ENCODE data around the gene CXCL10.
"Not testable (repeated sequence)": the region's sequence is repeated elsewhere in the genome, so short reads cannot be mapped to it uniquely, and the experiment has no call there.

Gene CXCL10

DNA sequence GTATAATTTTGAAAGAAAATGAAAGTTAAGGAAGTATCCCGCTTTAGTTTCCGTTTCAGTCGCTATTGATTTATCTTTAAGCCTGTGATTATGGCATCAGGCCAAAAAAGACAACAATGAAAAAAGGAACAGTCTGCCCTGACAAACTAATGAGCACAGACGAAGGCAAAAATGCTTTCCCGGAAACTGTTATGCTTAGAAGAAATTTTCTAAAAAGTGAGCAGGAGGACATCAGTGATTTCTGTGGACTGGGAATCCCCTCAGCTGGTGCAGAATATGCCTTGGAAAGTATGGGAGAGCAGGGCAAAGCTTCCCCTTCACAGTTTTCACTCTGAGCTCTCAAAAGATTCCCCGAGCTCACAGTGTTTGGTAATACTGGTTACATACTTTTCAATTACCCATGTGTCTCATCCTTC lies 5.1 kb upstream of the CXCL10 start:
- no peak for DNase-seq (ENCODE audit: low read depth)

DNA sequence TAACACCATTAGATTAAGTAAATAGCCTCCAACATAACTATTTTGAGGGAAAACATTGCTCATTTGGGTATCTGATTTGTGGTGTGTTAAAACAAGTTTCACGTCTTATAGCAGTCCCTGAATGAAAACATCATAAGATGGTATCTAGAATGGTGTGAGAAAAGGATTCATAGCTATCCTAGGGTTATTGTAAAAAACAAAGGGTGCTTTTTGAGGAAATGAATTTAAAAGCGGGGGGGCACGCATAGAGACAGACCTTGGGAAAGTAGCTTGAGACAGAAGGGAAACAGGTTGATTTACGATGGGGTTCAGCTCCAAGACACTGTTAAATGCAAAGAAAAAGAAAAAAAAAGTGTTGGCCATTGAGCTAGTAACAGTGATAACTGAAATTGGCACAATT lies 768 bp upstream of the CXCL10 start:
- DNase-seq (ENCODE audit: low read depth): no peak

DNA sequence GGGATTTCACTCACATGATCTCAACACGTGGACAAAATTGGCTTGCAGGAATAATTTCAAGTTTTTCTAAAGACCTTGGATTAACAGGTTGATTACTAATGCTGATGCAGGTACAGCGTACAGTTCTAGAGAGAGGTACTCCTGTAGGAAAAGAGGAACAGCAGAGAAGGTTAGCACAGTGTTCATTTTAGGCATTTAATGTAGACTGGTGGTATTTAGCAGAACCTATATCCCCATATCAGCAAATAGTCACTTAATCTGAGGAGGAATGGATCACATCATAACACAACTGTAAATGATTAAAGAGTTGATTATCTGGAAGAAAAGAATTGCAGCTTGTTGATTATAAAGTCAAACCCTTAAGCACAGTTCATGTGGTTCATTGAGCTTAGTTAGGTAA lies 620 bp downstream of the CXCL10 start:
- DNase-seq (ENCODE audit: low read depth): no peak

DNA sequence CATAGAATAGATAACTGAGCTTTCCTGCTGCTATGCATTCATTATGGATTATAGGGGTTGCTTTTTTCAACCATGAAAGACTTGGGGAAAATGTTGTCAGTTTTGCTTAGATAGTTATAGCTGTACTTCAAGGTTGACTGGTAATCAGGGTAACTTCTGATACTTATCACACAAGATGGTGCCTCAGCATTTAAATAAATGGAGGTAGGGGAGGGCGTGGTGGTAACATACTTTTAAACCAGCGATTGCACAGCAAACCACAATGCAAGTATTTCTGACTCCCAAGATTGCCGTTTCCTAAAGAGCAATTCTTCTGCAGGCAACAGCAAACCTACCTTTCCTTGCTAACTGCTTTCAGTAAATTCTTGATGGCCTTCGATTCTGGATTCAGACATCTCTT lies 1.3 kb downstream of the CXCL10 start:
- DNase-seq (ENCODE audit: low read depth): no peak

DNA sequence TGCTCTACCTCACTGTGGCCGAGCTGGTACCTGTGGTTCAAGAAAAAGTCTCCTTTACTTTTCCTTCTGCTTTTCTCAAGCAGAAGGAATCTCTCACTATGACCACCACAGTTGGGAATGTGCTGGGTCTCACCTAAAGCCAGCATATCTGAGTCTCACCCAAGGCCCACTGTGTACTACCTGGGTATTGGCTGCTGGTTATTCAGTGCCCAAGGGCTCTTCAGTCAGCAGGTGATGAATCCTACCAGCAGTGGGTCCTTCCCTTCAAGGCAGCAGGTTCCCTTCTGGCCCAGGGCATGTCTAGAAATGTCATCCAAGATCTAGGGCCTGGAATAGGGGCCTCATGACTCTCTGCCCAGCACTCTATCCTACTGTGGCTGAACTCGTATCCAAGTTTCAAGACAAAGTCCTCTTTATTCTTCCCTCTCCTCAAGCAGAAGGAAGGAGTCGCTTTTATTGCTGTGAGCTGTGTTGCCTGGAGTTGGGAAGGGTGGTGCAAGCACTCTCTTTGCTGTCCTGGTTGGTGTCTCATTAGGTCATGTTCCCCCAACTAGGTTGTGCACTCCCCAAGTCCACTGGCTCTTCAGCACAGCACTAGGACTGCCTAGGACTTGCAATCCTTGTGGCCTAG lies 6.1 kb downstream of the CXCL10 start:
- no peak for DNase-seq (ENCODE audit: low read depth)

DNA sequence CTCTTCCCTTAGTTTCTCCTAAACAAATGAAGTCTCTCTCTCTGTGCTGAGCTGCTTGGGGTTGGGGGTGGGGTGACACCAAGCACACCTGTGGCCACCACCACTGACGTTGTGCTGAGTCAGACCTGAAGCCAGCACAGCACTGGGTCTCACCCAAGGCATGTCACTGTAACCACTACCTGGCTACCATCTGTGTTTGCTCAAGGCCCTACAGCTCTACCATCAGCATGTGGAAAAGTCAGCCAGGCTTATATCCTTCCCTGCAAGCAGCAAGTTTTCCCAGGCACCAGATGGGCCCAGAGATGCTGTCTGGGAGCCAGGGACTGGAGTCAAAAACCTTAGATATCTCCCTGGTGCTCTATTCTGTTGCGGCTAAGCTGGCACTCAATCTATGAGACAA lies 6.9 kb downstream of the CXCL10 start:
- DNase-seq (ENCODE audit: low read depth): no peak

DNA sequence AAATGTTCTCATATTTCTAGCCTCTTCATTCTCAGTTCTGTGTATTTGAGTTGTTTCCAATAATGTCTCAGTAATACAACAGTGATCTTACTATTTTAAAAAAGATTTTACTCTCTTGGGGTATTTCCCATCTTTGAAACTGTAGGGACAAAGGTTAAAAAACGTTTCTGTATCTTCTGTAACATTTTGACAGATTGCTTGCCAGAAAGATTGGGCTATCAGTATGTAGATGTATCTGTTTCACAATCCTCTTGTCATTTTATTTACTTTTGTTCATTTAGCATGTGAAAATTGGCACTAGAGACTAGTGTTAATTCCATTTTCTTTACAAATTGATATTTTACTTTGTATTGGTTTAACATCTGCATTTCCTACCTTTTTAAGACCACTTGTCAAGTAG lies 9.8 kb downstream of the CXCL10 start:
- DNase-seq (ENCODE audit: low read depth): no peak

DNA sequence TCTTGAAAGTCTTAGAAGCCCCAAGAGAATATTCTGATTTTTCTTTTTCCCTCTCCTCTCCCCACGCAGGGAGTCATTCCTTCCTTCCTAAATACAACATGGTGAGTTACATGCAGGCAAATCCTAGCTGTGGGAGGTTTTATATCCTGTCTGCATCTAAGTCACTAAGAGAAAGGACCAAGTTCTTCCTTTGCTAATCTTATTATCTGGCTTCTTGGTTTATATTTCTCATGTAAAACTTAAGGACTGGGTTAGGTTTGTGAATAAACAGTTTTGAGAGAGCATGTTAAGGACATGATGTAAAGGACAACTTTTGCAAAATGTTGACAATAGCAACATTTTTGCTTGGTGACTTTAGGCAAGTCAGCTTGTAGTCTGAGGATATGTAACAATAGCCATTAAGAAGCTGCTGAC lies 10.9 kb downstream of the CXCL10 start:
- DNase-seq (ENCODE audit: low read depth): no peak

DNA sequence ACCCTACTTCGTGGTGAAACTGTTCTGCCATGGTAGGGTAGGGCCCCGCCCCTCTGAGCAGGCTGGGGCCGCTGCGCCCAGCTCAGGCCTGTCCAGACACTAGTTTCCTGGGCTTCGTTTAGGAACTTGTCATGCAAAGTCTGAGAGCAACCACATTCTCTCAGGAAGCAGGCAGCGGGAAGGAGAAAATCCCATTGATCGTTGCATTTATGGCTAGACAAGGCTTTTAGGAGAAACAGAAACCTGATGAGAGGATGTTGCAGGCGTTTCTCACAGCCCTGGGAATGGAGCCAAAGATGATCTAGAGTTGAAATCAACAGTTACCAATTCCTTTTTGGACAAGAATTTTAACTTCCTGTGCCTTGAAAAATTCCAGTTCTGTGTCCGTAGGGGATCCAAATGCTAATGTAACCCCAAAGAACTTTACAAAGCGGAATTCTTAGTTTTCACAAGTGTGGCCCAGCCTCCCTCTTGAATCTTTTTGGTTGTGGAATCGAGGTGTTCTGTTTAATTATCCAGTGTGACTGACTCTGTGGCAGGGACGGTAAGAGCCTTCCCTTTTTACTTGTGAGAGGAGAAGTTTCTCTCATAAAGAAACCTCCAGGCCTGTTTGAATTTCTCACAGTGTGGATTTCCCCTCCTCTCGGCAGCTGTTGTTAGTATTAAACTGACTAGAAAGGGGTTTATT lies 11.5 kb downstream of the CXCL10 start:
- no peak for DNase-seq (ENCODE audit: low read depth)

DNA sequence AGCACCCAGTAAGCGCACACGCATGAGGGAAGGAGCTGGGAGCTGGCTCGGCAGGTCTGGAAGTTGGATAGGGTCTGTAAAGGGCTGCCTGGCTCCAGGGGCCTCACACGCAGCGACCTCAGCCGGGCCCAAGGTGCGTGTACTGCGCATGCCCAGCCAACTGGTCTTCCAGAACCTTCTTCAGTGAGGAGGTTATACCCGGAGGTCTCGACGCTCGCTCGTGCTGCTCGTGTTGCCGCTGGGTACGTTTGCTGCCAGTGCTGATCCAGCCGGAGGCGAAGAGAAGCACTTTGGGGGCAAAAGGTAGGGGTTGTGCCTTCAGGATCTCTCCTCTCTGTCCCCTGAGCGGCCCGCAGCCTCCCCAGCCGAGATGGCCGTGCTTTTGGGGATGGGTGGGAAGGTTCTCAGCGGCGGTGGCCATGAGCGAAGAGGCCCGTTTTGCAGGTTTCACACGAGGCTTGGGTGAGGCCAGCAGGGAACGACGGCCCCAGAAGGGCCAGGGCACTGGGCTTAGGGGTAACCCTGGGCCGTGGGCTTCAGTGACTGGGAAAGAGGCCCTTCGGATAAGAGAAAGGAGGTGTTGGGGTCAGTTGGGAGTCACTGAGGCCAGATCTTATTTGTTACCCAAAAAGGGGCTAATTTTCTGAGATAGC lies 12.2 kb downstream of the CXCL10 start:
- no peak for DNase-seq (ENCODE audit: low read depth)

DNA sequence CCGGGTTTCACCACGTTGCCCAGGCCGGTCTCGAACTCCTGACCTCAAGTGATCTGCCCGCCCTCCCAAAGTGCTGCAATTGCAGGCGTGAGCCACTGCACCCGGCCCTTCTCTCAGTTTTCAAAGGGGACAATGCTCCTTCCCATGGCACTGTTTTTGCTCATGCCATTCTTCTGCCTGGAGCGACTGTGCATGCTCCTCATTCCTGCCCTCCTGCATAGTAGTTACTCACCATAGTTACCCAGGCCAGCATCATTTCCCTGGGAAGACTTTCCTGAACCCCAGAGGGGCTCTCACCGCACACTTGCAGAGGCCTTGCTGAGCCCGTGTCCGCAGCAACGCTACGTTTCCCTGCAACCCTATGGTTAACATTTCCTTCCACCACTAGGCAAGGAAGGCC lies 12.7 kb downstream of the CXCL10 start:
- no peak for DNase-seq (ENCODE audit: low read depth)

DNA sequence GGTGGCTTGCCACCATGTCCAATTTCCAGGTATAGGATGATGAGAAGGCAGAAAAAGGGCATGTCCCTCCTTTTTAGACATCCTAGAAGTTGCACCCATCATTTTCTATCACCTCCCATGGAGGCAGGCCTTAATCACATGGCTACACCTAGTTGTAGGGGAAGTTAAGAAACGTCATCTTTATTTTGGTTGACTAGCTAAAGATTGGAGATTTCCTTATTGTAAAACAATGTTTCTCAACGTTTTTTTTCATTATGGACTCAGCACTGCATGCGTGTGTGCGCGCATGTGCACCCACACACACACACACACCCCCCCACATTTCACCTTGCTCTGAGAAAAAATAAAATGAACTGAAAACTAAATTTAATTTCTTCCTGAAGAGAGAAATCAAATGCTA lies 14.0 kb downstream of the CXCL10 start:
- no peak for DNase-seq (ENCODE audit: low read depth)

DNA sequence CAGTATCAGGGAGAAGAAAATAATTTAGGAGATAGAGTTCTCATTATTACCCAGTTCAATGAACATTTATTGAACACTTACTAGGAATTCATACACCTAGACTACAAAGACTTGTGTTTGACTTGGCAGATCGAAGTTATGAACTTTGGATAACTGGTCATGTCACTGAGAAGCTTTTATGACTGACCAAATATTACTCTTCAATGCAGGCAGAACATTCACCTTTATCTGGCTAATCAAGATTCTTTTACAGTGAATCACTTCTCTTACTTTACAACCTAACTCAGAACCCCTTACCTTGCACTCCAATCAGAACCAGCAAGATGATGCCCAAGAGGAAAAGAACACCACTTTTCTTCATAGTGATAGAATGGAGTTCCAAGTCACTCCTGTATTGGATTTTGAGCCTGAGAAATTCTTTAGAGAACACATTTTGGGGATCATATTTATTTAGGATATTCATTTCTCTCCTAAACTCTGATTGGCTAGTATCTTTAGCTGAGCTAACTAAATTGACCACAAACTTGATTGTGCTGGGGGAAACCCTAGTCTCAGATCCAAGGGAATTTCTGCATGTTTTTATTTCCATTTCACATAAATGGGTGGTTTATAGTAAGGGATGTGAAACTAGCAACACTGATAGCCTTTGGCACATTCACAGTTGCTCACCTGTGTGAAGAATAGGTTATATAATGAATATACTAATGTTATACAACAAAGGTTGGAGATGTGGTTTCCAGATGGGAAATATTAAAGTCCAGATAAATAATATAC lies 16.0 kb downstream of the CXCL10 start, which contains the start of gene CXCL9:
Gene CXCL9, minus strand, starts transcription at position 421 of the 774 bp plus-strand sequence. Its CDS starts 60 bp downstream, at position 361.
- DNase-seq (ENCODE audit: low read depth): no peak

DNA sequence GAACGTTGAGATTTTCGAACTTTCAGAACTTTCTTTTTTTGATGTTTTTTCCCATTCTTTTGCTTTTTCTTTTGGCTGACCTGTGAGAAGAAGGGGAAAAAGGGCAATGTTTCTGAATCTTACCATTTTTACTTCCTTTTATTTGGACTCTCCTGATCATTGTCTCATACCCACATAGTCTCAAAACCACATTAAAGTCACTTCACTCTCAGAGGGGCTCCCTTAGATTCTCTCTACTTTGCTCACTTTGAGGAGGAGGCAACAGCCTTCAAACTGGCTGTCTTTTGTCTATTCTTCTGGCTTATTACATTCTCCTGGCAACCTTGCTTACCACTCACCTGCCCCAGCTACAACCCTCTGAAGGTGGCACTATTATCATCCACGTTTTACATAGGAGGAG lies 19.7 kb downstream of the CXCL10 start:
- no peak for DNase-seq (ENCODE audit: low read depth)

DNA sequence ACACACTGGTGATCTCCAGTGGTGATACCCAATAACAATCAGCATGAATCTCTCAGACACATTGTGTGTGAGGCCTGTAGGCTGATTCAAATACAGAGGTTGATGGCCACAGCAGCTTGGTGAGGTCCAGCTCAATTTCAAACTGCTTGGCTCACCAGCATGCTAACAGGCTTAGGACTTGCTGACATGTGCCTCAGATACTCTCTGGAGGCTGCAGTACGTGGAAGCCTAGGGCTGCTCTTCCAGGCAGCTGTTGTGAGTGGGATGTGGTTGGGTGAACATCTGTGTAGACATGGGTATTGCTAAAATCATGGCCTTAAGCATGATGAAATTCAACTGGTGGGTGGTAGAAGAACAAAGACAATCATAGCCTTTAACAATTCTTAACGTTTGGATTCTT lies 20.3 kb downstream of the CXCL10 start:
- DNase-seq (ENCODE audit: low read depth): no peak

DNA sequence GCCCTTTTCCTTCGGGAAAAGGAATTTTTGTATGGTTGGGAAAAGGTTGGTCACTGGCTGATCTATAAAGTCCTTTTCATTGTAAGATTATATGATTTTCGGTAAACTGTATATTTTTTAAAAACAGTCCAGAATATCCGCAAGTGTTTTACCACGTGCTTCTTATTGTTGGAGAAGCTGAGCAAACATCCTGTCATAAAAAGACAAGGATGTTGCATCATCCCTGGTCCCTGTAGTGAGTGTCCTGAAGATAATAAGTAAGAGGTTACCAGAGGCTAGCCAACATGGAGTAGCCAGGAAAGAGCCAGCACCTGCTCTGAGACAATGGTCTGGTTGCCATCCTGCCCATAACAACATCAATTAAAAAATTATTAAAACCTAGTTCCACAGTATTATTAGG lies 21.1 kb downstream of the CXCL10 start:
- no peak for DNase-seq (ENCODE audit: low read depth)

DNA sequence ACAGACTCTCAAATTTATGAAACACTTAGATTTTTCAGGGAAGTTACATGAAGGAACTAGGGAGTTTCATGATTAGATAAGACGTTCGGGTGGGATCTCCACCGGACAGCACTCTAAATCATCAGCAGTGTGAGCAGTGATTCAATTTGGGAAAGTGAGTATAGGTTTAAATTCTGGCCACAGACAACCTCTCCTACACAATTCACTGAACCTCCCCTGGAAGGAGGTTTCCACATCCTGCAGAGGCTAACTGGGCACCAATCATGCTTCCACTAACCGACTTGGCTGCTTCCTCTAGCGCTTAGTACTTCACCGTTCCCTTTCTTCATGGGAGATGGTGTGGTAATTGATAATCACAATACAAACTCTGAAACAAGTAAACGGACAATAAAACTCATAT lies 21.6 kb downstream of the CXCL10 start:
- no peak for DNase-seq (ENCODE audit: low read depth)

DNA sequence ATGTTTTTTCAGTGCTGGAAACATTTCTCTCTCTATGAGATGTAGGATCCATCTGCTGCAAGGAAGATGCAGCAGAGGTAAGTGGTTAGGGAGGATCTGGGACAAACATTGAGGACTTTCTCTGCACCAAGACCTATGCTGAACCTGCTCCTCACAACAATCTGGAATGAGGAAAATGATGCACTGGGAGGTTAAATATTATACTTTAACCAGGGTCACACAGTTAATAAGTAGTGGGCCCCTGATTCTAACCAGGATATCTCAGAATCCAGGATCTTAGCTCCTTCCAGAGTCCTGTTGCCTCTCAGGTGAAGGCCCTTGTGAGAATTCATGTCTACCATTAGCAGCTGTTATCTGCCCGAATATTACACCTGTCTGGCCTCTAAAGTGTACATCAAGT lies 23.0 kb downstream of the CXCL10 start:
- no peak for DNase-seq (ENCODE audit: low read depth)

DNA sequence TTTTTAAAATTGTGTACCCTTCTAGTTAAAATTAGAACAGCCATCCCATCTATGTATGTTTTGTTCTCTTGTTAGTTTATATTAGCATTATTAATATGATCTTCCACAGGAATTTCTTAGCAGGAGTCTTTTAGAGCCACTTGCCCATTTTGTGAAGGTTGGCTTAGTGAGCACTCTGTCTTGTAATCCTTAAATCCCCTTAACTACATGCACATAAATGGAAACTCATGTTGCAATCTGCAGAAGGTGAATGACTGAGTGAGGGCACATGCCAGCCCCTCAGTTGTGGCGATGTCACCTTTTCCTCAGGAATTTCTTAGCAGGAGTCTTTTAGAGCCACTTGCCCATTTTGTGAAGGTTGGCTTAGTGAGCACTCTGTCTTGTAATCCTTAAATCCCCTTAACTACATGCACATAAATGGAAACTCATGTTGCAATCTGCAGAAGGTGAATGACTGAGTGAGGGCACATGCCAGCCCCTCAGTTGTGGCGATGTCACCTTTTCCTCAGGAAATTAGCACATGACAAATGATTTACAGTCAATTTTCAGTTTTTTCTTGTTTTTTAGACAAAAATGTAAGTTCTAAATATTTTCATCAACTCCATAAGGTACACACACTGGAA lies 24.7 kb downstream of the CXCL10 start:
- not testable (repeated sequence) for DNase-seq (ENCODE audit: low read depth)

DNA sequence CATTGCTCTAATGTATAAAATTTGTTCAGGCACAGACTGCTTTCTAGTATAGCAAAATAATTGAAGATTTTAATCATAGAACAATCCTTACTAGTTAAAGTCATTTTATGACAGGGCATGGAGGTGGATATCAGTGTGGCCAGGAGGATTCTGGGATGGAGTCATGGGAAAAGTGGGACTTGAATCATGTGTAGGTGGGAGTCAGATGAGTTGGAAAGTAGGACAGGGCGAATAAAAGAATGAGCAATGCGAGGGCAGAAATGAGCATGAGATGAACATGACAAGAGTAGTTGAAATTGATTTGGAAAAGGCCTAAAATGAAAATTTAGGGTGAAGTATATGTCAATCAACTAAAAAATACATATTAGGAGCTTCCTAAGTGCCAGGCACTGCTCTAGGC lies 25.4 kb downstream of the CXCL10 start:
- no peak for DNase-seq (ENCODE audit: low read depth)

DNA sequence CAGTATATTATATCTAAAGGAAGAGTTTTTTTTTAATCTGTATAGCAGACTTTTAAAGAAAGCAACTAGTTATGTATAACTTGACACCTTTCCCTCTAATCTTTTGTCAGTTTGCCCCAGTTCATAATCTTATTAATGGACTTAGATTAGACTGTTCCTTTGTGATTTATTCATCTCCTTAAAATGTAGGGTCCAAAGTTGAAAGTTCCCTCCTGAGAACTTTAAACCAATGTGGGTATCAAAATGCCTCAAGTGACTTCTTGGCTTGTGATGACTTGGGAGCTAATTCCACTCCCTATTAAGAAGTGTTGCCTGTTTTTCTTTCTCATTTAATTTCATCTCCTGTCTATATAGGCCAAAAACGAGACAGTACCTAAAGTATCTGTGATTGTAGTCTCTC lies 26.2 kb downstream of the CXCL10 start:
- no peak for DNase-seq (ENCODE audit: low read depth)

DNA sequence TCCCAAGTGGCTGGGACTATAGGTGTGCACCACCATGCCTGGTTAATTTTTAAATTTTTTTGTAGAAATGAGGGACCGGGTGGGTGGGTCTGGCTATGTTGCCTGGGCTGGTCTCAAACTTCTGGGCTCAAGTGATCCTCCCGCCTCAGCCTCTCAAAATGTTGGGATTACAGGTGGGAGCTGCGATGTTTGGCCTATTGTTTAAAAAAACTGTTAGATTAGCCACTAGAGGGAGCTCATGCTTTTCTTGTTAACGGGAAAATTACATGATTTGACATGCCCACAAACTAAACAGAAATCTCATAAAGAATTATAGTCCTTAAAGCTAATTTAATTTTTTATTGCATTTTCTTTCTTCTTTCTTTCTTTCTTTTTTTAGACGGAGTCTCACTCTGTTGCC lies 27.6 kb downstream of the CXCL10 start:
- no peak for DNase-seq (ENCODE audit: low read depth)

Data from stimulated activated CD8-positive, alpha-beta memory T cell treated with anti-CD3 and anti-CD28 coated beads, Interleukin-15, amount 100 ng/mL, for 1 hour (primary cell).